ENCODE data around the gene C8G. TPM values are rescaled to one million over a fixed set of nuclear protein-coding genes. Genes with fewer than 3 reads are reported as not detected.

Gene C8G
- total RNA-seq, 1 experiment from 2014 or later, result not detected

DNA sequence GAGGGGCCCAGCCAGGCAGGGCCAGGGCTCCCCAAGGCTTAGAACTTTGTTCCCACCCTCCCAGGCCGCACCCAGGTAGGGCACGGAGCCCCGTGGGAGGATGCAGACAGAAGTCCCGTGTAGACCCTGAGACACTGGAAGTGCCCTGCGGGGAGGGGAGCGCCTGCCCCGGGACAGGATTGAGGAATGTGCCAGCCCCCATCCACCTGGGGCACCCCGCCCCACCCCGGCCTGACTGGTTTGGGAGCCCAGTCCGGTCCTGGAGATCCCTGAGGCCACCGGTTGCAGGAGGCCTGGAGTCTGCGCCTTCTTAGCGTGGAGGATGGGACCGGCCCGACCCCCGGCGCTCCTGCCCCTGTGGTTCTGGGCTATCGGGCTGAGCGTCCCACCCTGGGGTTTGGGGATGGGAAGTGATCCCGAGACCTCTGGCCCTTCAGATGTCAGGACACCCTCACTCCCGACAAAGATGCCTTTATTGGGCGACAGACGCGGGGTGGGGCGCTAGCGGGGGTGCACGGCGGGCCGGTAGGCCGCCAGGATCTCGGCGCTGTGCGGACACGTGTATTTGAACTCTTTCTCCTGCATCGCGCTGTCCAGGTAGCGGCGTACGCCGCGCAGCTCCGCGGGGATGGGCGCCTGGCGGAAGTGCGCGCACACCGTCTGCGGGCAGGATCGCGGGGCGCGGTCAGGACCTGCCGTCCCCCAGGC lies 49.3 kb downstream of the C8G start:
- no peaks in the 10 kb centered on the region for H3K9me3 ChIP-seq
- no peaks in the 10 kb centered on the region for H3K36me3 ChIP-seq
- DNase-seq, result no peak
- no peak overlapping the region for H3K4me3 ChIP-seq
- H3K27me3 ChIP-seq, result no peaks in the 10 kb centered on the region

- no peak overlapping the region for H3K4me3 ChIP-seq
Measured at GRCh38 chr9:136994888-136995230, 49.8 kb downstream of the C8G start.

DNA sequence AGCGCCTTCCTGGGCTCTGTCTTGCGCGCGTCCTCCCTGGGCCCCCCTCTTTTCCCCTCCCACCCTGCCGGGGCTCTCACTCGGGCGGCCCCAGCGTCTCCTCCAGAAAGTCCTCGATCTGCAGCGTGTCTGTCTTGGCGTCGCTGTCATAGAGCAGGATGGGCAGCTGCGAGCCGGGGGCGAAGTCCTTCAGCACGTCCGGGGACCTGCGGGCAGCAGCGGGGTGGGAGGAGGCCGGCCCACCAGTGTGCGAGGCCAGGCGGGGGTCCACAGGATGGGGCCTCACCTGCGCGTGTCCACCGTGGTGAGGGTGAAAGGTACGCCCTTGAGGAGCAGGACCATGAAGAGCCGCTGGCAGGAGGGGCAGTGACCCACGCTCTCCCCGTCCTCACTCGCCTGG lies 50.3 kb downstream of the C8G start:
- H3K27me3 ChIP-seq, result no peaks in the 10 kb centered on the region
- H3K9me3 ChIP-seq, result no peaks in the 10 kb centered on the region
- DNase-seq, result no peak
- no peaks in the 10 kb centered on the region for H3K36me3 ChIP-seq
- H3K4me3 ChIP-seq, result no peak overlapping the region

More at GRCh38 chr9:136994888-136995230, 49.8 kb downstream of the C8G start:
- no peak for DNase-seq
- H3K9me3 ChIP-seq, result no peaks in the 10 kb centered on the region
- H3K27me3 ChIP-seq, result no peaks in the 10 kb centered on the region
- H3K36me3 ChIP-seq, result no peaks in the 10 kb centered on the region

GRCh38 chr9:136995772-136996311 lies 50.8 kb downstream of the C8G start:
- DNase-seq, result peak; percentile 88
- Histone ChIP-seq H3K9me3 (no peaks in the 10 kb centered on the region), H3K4me3 (no peak overlapping the region), H3K36me3 (no peaks in the 10 kb centered on the region), H3K27me3 (no peaks in the 10 kb centered on the region)

Other genes starting within 250 kb of the C8G start
- gene DIPK1B, start 232.7 kb upstream of the C8G start, total RNA-seq (2014; rRNA removed; shearing (Covaris generic); ENCODE audit: low replicate concordance), result 11.5 and 13.3 TPM in 2 replicates
- not detected in 2 replicates for gene LCN10, start 202.3 kb upstream of the C8G start, total RNA-seq (2014; rRNA removed; shearing (Covaris generic); ENCODE audit: low replicate concordance)
- gene LCN6, start 196.7 kb upstream of the C8G start, total RNA-seq (2014; rRNA removed; shearing (Covaris generic); ENCODE audit: low replicate concordance), result not detected in 2 replicates
- not detected in 2 replicates for gene LCN8, start 187.0 kb upstream of the C8G start, total RNA-seq (2014; rRNA removed; shearing (Covaris generic); ENCODE audit: low replicate concordance)
- not detected in 2 replicates for gene LCN15, start 180.7 kb upstream of the C8G start, total RNA-seq (2014; rRNA removed; shearing (Covaris generic); ENCODE audit: low replicate concordance)
- 53.9 and 57.5 TPM in 2 replicates for gene TMEM141, start 153.9 kb upstream of the C8G start, total RNA-seq (2014; rRNA removed; shearing (Covaris generic); ENCODE audit: low replicate concordance)
- gene CCDC183, start 148.9 kb upstream of the C8G start, total RNA-seq (2014; rRNA removed; shearing (Covaris generic); ENCODE audit: low replicate concordance), result not detected in 2 replicates
- gene RABL6, start 137.3 kb upstream of the C8G start, total RNA-seq (2014; rRNA removed; shearing (Covaris generic); ENCODE audit: low replicate concordance), result 67.4 and 101 TPM in 2 replicates
- 0.82 TPM in 1 of 2 replicates, not detected in the other for gene AJM1, start 102.8 kb upstream of the C8G start, total RNA-seq (2014; rRNA removed; shearing (Covaris generic); ENCODE audit: low replicate concordance)
- 47.1 and 74.1 TPM in 2 replicates for gene PHPT1, start 95.8 kb upstream of the C8G start, total RNA-seq (2014; rRNA removed; shearing (Covaris generic); ENCODE audit: low replicate concordance)
- 0.44 and 0.63 TPM in 2 replicates for gene MAMDC4, start 92.9 kb upstream of the C8G start, total RNA-seq (2014; rRNA removed; shearing (Covaris generic); ENCODE audit: low replicate concordance)
- 402 and 494 TPM in 2 replicates for gene EDF1, start 78.9 kb upstream of the C8G start, total RNA-seq (2014; rRNA removed; shearing (Covaris generic); ENCODE audit: low replicate concordance)
- 27.6 and 46.5 TPM in 2 replicates for gene TRAF2, start 58.7 kb upstream of the C8G start, total RNA-seq (2014; rRNA removed; shearing (Covaris generic); ENCODE audit: low replicate concordance)
- 66.3 and 88.3 TPM in 2 replicates for gene FBXW5, start 505 bp upstream of the C8G start, total RNA-seq (2014; rRNA removed; shearing (Covaris generic); ENCODE audit: low replicate concordance)
- gene LCN12, start 7.0 kb downstream of the C8G start, total RNA-seq (2014; rRNA removed; shearing (Covaris generic); ENCODE audit: low replicate concordance), result not detected in 2 replicates
- not detected in 2 replicates for gene PTGDS, start 32.3 kb downstream of the C8G start, total RNA-seq (2014; rRNA removed; shearing (Covaris generic); ENCODE audit: low replicate concordance)
- gene LCNL1, start 37.8 kb downstream of the C8G start, total RNA-seq (2014; rRNA removed; shearing (Covaris generic); ENCODE audit: low replicate concordance), result not detected in 2 replicates
- gene PAXX, start 47.2 kb downstream of the C8G start, total RNA-seq (2014; rRNA removed; shearing (Covaris generic); ENCODE audit: low replicate concordance), result 27.5 and 63.0 TPM in 2 replicates
- not detected in 2 replicates for gene CLIC3, start 51.3 kb downstream of the C8G start, total RNA-seq (2014; rRNA removed; shearing (Covaris generic); ENCODE audit: low replicate concordance)
- 10.9 and 11.7 TPM in 2 replicates for gene ABCA2, start 83.0 kb downstream of the C8G start, total RNA-seq (2014; rRNA removed; shearing (Covaris generic); ENCODE audit: low replicate concordance)
- gene FUT7, start 86.8 kb downstream of the C8G start, total RNA-seq (2014; rRNA removed; shearing (Covaris generic); ENCODE audit: low replicate concordance), result not detected in 2 replicates
- 86.9 and 253 TPM in 2 replicates for gene NPDC1, start 100.9 kb downstream of the C8G start, total RNA-seq (2014; rRNA removed; shearing (Covaris generic); ENCODE audit: low replicate concordance)
- not detected in 2 replicates for gene ENTPD2, start 108.8 kb downstream of the C8G start, total RNA-seq (2014; rRNA removed; shearing (Covaris generic); ENCODE audit: low replicate concordance)
- gene SAPCD2, start 125.3 kb downstream of the C8G start, total RNA-seq (2014; rRNA removed; shearing (Covaris generic); ENCODE audit: low replicate concordance), result 20.8 and 32.5 TPM in 2 replicates
- 8.2 and 12.2 TPM in 2 replicates for gene UAP1L1, start 132.3 kb downstream of the C8G start, total RNA-seq (2014; rRNA removed; shearing (Covaris generic); ENCODE audit: low replicate concordance)
- 77.1 and 83.1 TPM in 2 replicates for gene MAN1B1, start 141.7 kb downstream of the C8G start, total RNA-seq (2014; rRNA removed; shearing (Covaris generic); ENCODE audit: low replicate concordance)
- gene DPP7, start 169.5 kb downstream of the C8G start, total RNA-seq (2014; rRNA removed; shearing (Covaris generic); ENCODE audit: low replicate concordance), result 53.6 and 57.8 TPM in 2 replicates
- gene GRIN1, start 193.9 kb downstream of the C8G start, total RNA-seq (2014; rRNA removed; shearing (Covaris generic); ENCODE audit: low replicate concordance), result not detected in 2 replicates
- not detected in 2 replicates for gene LRRC26, start 224.8 kb downstream of the C8G start, total RNA-seq (2014; rRNA removed; shearing (Covaris generic); ENCODE audit: low replicate concordance)
- not detected in 2 replicates for gene TMEM210, start 226.8 kb downstream of the C8G start, total RNA-seq (2014; rRNA removed; shearing (Covaris generic); ENCODE audit: low replicate concordance)
- gene ANAPC2, start 243.3 kb downstream of the C8G start, total RNA-seq (2014; rRNA removed; shearing (Covaris generic); ENCODE audit: low replicate concordance), result 31.1 and 34.6 TPM in 2 replicates
- gene SSNA1, start 243.4 kb downstream of the C8G start, total RNA-seq (2014; rRNA removed; shearing (Covaris generic); ENCODE audit: low replicate concordance), result 161 and 267 TPM in 2 replicates

Measured in MG63 (cell line).